ENCODE measurements around the gene CORO2A. TPM values are rescaled to one million over a fixed set of nuclear protein-coding genes. Genes with fewer than 3 reads are reported as not detected.
"Not testable (repeated sequence)": the region's sequence is repeated elsewhere in the genome, so short reads cannot be mapped to it uniquely, and the experiment has no call there.

Gene CORO2A
- total RNA-seq, 5 donors from 2014 or later (not counting 1 experiment from before 2014, with no cell fraction given) = 9.1 to 12.4 (median 10.8) TPM

GRCh38 chr9:98117984-98118639 lies 74.3 kb downstream of the CORO2A start:
- Mint-ChIP-seq H3K4me1 (peaks cover 54 to 73% (median 70%) of the 10 kb centered on the region in 3 donors), H3K36me3 (peaks cover 5% of the 10 kb centered on the region), H3K27me3 (no peaks in the 10 kb centered on the region), H3K27ac (peak overlapping the region; percentile 96 to 98), H3K4me3 (peak overlapping the region; percentile 86 to 94 (median 90)), H3K9me3 (no peaks in the 10 kb centered on the region)
- POLR2A ChIA-PET = interaction anchor here (0.5 to 1.3 kb wide), 5 partner anchors 10 to 196 kb away, joined by 3 to 8 read pairs (median 3); partner anchors contain the start of genes TBC1D2 (in 1 of the 2) and TRMO (in 1 of the 2)
- Histone ChIP-seq H3K27ac (ENCODE audit: low read length) (peak overlapping the region; percentile 83), H3K4me3 (ENCODE audit: control insufficient read depth in 1 of 2, extremely low read depth in 1 of 2, low read length in 1 of 2) (peak overlapping the region; percentile 74 to 82), H3K4me1 (ENCODE audit: control insufficient read depth in 1 of 2, extremely low read depth in 1 of 2, insufficient read depth in 2 of 2, low read length in 2 of 2) (peaks cover 26 to 70% of the 10 kb centered on the region in 2 experiments), H3K36me3 (ENCODE audit: control insufficient read depth in 2 of 2, extremely low read depth in 1 of 2, insufficient read depth in 1 of 2, low read length in 1 of 2) (peaks cover 0 to 21% of the 10 kb centered on the region in 2 donors), H3K9me3 (no peaks in the 10 kb centered on the region), H3K27me3 (replicated peaks in 1 of 2; ENCODE audit: control insufficient read depth in 2 of 2, extremely low read depth in 1 of 2, insufficient read depth in 2 of 2, low read length in 1 of 2) (no peaks in the 10 kb centered on the region)
- ATAC-seq (replicated peaks in 1 of 4) (peak; percentile 74 to 85 (median 80)), DNase-seq (peak; percentile 13 to 80 (median 53))
- CTCF ChIA-PET = interaction anchor here (0.5 to 2.8 kb wide), 19 partner anchors 9 to 197 kb away, joined by 3 to 28 read pairs (median 4); partner anchors contain the start of gene CORO2A (in 1 of the 2)
- 10% methylated on average over 5 of the region's 5 CpGs for WGBS (ENCODE audit: insufficient coverage)

GRCh38 chr9:98117097-98117496 lies 75.3 kb downstream of the CORO2A start:
- Mint-ChIP-seq H3K4me3 (peak overlapping the region in 2 of 3 donors; percentile 24 to 86), H3K4me1 (peaks cover 49 to 68% (median 67%) of the 10 kb centered on the region in 3 donors), H3K27ac (peak overlapping the region; percentile 74 to 96)
- H3K27ac ChIP-seq (ENCODE audit: low read length) = peak overlapping the region; percentile 83
- WGBS (ENCODE audit: insufficient coverage) = no CpG with 5 or more reads among the region's 6 CpGs
- H3K9me3 ChIP-seq; H3K36me3 Mint-ChIP-seq; H3K4me3 ChIP-seq (ENCODE audit: control insufficient read depth in 1 of 2, extremely low read depth in 1 of 2, low read length in 1 of 2); POLR2A ChIA-PET; DNase-seq; H3K27me3 Mint-ChIP-seq; ATAC-seq (replicated peaks in 1 of 4); H3K9me3 Mint-ChIP-seq; H3K27me3 ChIP-seq (replicated peaks in 1 of 2; ENCODE audit: control insufficient read depth in 2 of 2, extremely low read depth in 1 of 2, insufficient read depth in 2 of 2, low read length in 1 of 2): not testable (repeated sequence)
- peaks cover 26 to 65% of the 10 kb centered on the region in 2 experiments for H3K4me1 ChIP-seq (ENCODE audit: control insufficient read depth in 1 of 2, extremely low read depth in 1 of 2, insufficient read depth in 2 of 2, low read length in 2 of 2)
- H3K36me3 ChIP-seq (ENCODE audit: control insufficient read depth in 2 of 2, extremely low read depth in 1 of 2, insufficient read depth in 1 of 2, low read length in 1 of 2) = peaks cover 0 to 21% of the 10 kb centered on the region in 2 donors
- CTCF ChIA-PET = interaction anchor here in 1 of 2 donors (2.8 kb wide), 1 partner anchor 16 kb away, joined by 28 read pairs; no protein-coding TSS in a partner anchor

GRCh38 chr9:98109052-98109451 lies 83.4 kb downstream of the CORO2A start:
- H3K36me3 Mint-ChIP-seq = peaks cover 59% of the 10 kb centered on the region
- H3K4me1 ChIP-seq (ENCODE audit: control insufficient read depth in 1 of 2, extremely low read depth in 1 of 2, insufficient read depth in 2 of 2, low read length in 2 of 2) = peaks cover 41 to 66% of the 10 kb centered on the region in 2 experiments
- no peak overlapping the region for H3K4me3 ChIP-seq (ENCODE audit: control insufficient read depth in 1 of 2, extremely low read depth in 1 of 2, low read length in 1 of 2)
- peak overlapping the region in 2 of 3 donors; percentile 21 to 51 for H3K4me3 Mint-ChIP-seq
- H3K36me3 ChIP-seq (ENCODE audit: control insufficient read depth in 2 of 2, extremely low read depth in 1 of 2, insufficient read depth in 1 of 2, low read length in 1 of 2) = peaks cover 2 to 32% of the 10 kb centered on the region in 2 donors
- no peaks in the 10 kb centered on the region for H3K27me3 ChIP-seq (replicated peaks in 1 of 2; ENCODE audit: control insufficient read depth in 2 of 2, extremely low read depth in 1 of 2, insufficient read depth in 2 of 2, low read length in 1 of 2)
- H3K27me3 Mint-ChIP-seq = no peaks in the 10 kb centered on the region
- CTCF ChIA-PET = interaction anchor here (0.7 to 2.7 kb wide), 4 partner anchors 9 to 52 kb away, joined by 4 to 19 read pairs (median 5); partner anchors contain the start of genes NANS (in 1 of the 2) and TRIM14 (in 1 of the 2)
- no CpG with 5 or more reads among the region's 3 CpGs for WGBS (ENCODE audit: insufficient coverage)
- no peaks in the 10 kb centered on the region for H3K9me3 ChIP-seq
- H3K27ac Mint-ChIP-seq = peak overlapping the region; percentile 95 to 99
- POLR2A ChIA-PET = interaction anchor here in 1 of 2 donors (0.9 to 1.1 kb wide), 2 partner anchors 11 to 17 kb away, joined by 3 to 4 read pairs; no protein-coding TSS in a partner anchor
- DNase-seq = no peak
- peaks cover 81 to 85% (median 85%) of the 10 kb centered on the region in 3 donors for H3K4me1 Mint-ChIP-seq
- peak in 2 of 4 experiments; percentile 19 to 25 for ATAC-seq (replicated peaks in 1 of 4)
- peak overlapping the region; percentile 90 for H3K27ac ChIP-seq (ENCODE audit: low read length)
- H3K9me3 Mint-ChIP-seq = no peaks in the 10 kb centered on the region

GRCh38 chr9:98108531-98109031 lies 83.9 kb downstream of the CORO2A start:
- H3K4me3 Mint-ChIP-seq = peak overlapping the region; percentile 11 to 60 (median 51)
- DNase-seq (peak in 25 of 35 experiments; percentile 16 to 81 (median 35)), ATAC-seq (replicated peaks in 1 of 4) (peak; percentile 89 to 96 (median 94))
- H3K9me3 Mint-ChIP-seq = no peaks in the 10 kb centered on the region
- H3K27ac Mint-ChIP-seq = peak overlapping the region; percentile 95 to 99
- 0% methylated on average over 1 of the region's 5 CpGs for WGBS (ENCODE audit: insufficient coverage)
- H3K36me3 Mint-ChIP-seq = peaks cover 59% of the 10 kb centered on the region
- no peaks in the 10 kb centered on the region for H3K27me3 Mint-ChIP-seq
- peak overlapping the region; percentile 90 for H3K27ac ChIP-seq (ENCODE audit: low read length)
- CTCF ChIA-PET = interaction anchor here (0.6 to 2.7 kb wide), 5 partner anchors 10 to 125 kb away, joined by 3 to 19 read pairs (median 5); partner anchors contain the start of genes ANP32B (in 1 of the 2), NANS (in 1 of the 2) and TRIM14 (in 1 of the 2)
- H3K9me3 ChIP-seq = no peaks in the 10 kb centered on the region
- no peaks in the 10 kb centered on the region for H3K27me3 ChIP-seq (replicated peaks in 1 of 2; ENCODE audit: control insufficient read depth in 2 of 2, extremely low read depth in 1 of 2, insufficient read depth in 2 of 2, low read length in 1 of 2)
- peaks cover 45 to 71% of the 10 kb centered on the region in 2 experiments for H3K4me1 ChIP-seq (ENCODE audit: control insufficient read depth in 1 of 2, extremely low read depth in 1 of 2, insufficient read depth in 2 of 2, low read length in 2 of 2)
- POLR2A ChIA-PET = interaction anchor here (0.6 to 1.1 kb wide), 5 partner anchors 10 to 211 kb away, joined by 3 to 7 read pairs (median 4); partner anchors contain the start of gene TRIM14 (in 1 of the 2)
- no peak overlapping the region for H3K4me3 ChIP-seq (ENCODE audit: control insufficient read depth in 1 of 2, extremely low read depth in 1 of 2, low read length in 1 of 2)
- peaks cover 2 to 32% of the 10 kb centered on the region in 2 donors for H3K36me3 ChIP-seq (ENCODE audit: control insufficient read depth in 2 of 2, extremely low read depth in 1 of 2, insufficient read depth in 1 of 2, low read length in 1 of 2)
- H3K4me1 Mint-ChIP-seq = peaks cover 84 to 87% (median 86%) of the 10 kb centered on the region in 3 donors

GRCh38 chr9:98107926-98108325 lies 84.5 kb downstream of the CORO2A start:
- Histone ChIP-seq H3K36me3 (ENCODE audit: control insufficient read depth in 2 of 2, extremely low read depth in 1 of 2, insufficient read depth in 1 of 2, low read length in 1 of 2) (peaks cover 2 to 32% of the 10 kb centered on the region in 2 donors), H3K27ac (ENCODE audit: low read length) (peak overlapping the region; percentile 90), H3K27me3 (replicated peaks in 1 of 2; ENCODE audit: control insufficient read depth in 2 of 2, extremely low read depth in 1 of 2, insufficient read depth in 2 of 2, low read length in 1 of 2) (no peaks in the 10 kb centered on the region), H3K4me1 (ENCODE audit: control insufficient read depth in 1 of 2, extremely low read depth in 1 of 2, insufficient read depth in 2 of 2, low read length in 2 of 2) (peaks cover 51 to 72% of the 10 kb centered on the region in 2 experiments), H3K4me3 (ENCODE audit: control insufficient read depth in 1 of 2, extremely low read depth in 1 of 2, low read length in 1 of 2) (no peak overlapping the region), H3K9me3 (no peaks in the 10 kb centered on the region)
- ATAC-seq (replicated peaks in 1 of 4) (peak in 1 of 4 experiments; percentile 26), DNase-seq (peak in 1 of 35 experiments; percentile 31)
- Mint-ChIP-seq H3K27me3 (no peaks in the 10 kb centered on the region), H3K36me3 (peaks cover 59% of the 10 kb centered on the region), H3K4me1 (peaks cover 84 to 87% (median 85%) of the 10 kb centered on the region in 3 donors), H3K27ac (peak overlapping the region; percentile 95 to 99), H3K9me3 (no peaks in the 10 kb centered on the region), H3K4me3 (peak overlapping the region in 2 of 3 donors; percentile 11 to 51)
- ChIA-PET POLR2A (interaction anchor here (0.6 to 1.1 kb wide), 5 partner anchors 11 to 210 kb away, joined by 3 to 7 read pairs (median 4); partner anchors contain the start of gene TRIM14 (in 1 of the 2)), CTCF (interaction anchor here in 1 of 2 donors (0.7 to 2.7 kb wide), 2 partner anchors 10 to 125 kb away, joined by 5 to 19 read pairs; partner anchors contain the start of genes ANP32B and TRIM14)
- no CpG with 5 or more reads among the region's 2 CpGs for WGBS (ENCODE audit: insufficient coverage)
